Lower leg skin (tissue), 3 donors: Measurements from ENCODE around the gene CDKL5.

Source experiments
- POLR2A ChIP-seq, 2 donors: fragments of 450-650 bp; IDR thresholded peaks; one replicate each; pipeline ENCODE4 v1.6.1; 2016 to 2017; ENCODE audit warnings: antibody characterized with exemption in 2 of 2, mild to moderate bottlenecking in 1 of 2, moderate library complexity in 1 of 2
- TF ChIP-seq, protein P1 (sequence below), 3 donors: fragments of 450-650 bp; IDR thresholded peaks; one replicate each; pipeline ENCODE4 v1.5.1; 2016; ENCODE audit warnings: antibody characterized with exemption in 3 of 3, mild to moderate bottlenecking in 3 of 3, moderate library complexity in 2 of 3

DNA sequence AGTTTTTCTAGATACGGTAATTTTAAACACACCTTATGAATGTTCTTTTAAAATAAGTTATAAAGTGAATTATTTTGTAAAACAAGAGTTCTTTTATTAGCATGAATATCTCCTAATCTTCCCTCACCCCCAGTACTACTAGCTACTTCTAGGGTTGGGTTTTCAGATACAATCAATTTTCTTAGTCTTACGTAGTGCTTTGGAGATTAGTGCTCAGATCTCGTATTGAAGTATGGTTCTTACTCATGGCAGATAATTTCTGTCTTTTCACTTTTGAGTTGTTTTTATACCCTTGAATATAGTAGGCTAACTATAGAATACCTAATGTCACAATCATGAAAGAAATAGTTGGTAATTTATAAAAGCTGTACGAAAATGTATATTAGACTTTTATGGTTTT is 43.2 kb downstream of the CDKL5 start:
- TF ChIP-seq, protein P1, sequence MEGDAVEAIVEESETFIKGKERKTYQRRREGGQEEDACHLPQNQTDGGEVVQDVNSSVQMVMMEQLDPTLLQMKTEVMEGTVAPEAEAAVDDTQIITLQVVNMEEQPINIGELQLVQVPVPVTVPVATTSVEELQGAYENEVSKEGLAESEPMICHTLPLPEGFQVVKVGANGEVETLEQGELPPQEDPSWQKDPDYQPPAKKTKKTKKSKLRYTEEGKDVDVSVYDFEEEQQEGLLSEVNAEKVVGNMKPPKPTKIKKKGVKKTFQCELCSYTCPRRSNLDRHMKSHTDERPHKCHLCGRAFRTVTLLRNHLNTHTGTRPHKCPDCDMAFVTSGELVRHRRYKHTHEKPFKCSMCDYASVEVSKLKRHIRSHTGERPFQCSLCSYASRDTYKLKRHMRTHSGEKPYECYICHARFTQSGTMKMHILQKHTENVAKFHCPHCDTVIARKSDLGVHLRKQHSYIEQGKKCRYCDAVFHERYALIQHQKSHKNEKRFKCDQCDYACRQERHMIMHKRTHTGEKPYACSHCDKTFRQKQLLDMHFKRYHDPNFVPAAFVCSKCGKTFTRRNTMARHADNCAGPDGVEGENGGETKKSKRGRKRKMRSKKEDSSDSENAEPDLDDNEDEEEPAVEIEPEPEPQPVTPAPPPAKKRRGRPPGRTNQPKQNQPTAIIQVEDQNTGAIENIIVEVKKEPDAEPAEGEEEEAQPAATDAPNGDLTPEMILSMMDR (IDR thresholded peaks at IDR 0.05), result no peak
- no peak for TF ChIP-seq POLR2A (IDR thresholded peaks at IDR 0.05)
